Thyroid gland (tissue), 4 donors: ENCODE data around the gene NCR2. TPM values are rescaled to one million over a fixed set of nuclear protein-coding genes. Genes with fewer than 3 reads are reported as not detected.

Experiments
- DNase-seq, 2 donors: peaks; one replicate each; pipeline ENCODE4 v3.0.0-alpha.2; 2019
- H3K27ac ChIP-seq, 3 donors: fragments of 200-600 bp; sonication (generic); 1 replicate in 2 of 3; 2 replicates in 1 of 3; pipeline ENCODE4 v1.5.1; 2016 to 2019; ENCODE audit warnings: mild to moderate bottlenecking in 1 of 3, moderate library complexity in 1 of 3
- H3K27me3 ChIP-seq: fragments of 200-600 bp; sonication (generic); one replicate; pipeline ENCODE4 v1.5.1; 2019
- H3K36me3 ChIP-seq, 2 donors: fragments of 200-600 bp; sonication (generic); one replicate each; pipeline ENCODE4 v1.5.1; 2016 to 2019
- H3K4me1 ChIP-seq, 2 donors: fragments of 200-600 bp; sonication (generic); one replicate each; pipeline ENCODE4 v1.5.1; 2017 to 2019
- H3K4me3 ChIP-seq, 3 donors: fragments of 200-600 bp; sonication (generic); replicated peaks in 1 of 3; 1 replicate in 2 of 3; 2 replicates in 1 of 3; pipeline ENCODE4 v1.5.1; 2016; ENCODE audit warnings: mild to moderate bottlenecking in 1 of 3
- H3K9me3 ChIP-seq: fragments of 200-600 bp; sonication (generic); one replicate; pipeline ENCODE4 v1.5.1; 2017
- POLR2A ChIP-seq, 2 donors: fragments of 450-650 bp; IDR thresholded peaks; one replicate each; pipeline ENCODE4 v1.6.1; 2017; ENCODE audit warnings: antibody characterized with exemption in 2 of 2, mild to moderate bottlenecking in 2 of 2, moderate library complexity in 1 of 2
- WGBS, 2 donors: methylation state at CpG; one replicate each; pipeline ENCODE4 v1.1.5; 2017; 5-methylcytosine and 5-hydroxymethylcytosine counted together
- intact Hi-C: fragments of 100-400 bp; cut with DNase I; formaldehyde crosslinking; loops from one replicate; pipeline ENCODE4 v1.15.1; 2023
- total RNA-seq, 4 donors: library from RNA; depleted of rRNA; stranded (reverse); fragments of >200 nt; gene quantifications; one replicate each; pipeline ENCODE4 v1.2.3, GENCODE V29; 2016
- TF ChIP-seq, protein P1 (sequence below), 6 experiments: fragments of 200-600 bp in 3 of 6; fragments of 450-650 bp in 3 of 6; sonication (generic) in 3 of 6; IDR thresholded peaks; one replicate each; pipeline ENCODE4 v1.5.1; 2016 to 2019; ENCODE audit warnings: antibody characterized with exemption in 6 of 6, mild to moderate bottlenecking in 2 of 6, inconsistent platforms in 1 of 6, moderate library complexity in 1 of 6

Gene NCR2
- total RNA-seq, 4 donors from 2014 or later: not detected

DNA sequence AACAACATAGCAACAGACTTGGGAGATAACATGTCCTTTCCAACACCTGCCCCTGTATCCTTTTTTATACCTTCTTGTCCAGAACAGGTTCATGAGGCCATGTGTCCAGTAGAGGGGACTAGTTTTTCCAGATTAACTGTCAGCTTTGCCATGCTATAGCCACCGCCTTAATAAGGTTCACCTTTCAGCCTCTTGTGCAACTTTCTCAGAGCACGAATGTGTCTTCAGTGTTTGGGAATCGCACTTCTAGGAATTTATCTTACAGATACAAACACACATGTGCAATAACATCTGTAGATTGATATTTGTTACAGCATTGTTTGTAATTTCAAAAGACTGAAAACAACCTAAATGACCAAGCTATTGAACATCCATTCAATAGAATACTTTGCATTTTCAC, 21.4 kb downstream of the NCR2 start:
- intact Hi-C loops: no loop called here
- Histone ChIP-seq H3K36me3 (no peaks in the 10 kb centered on the region), H3K27me3 (no peaks in the 10 kb centered on the region), H3K27ac (no peak overlapping the region), H3K4me1 (no peaks in the 10 kb centered on the region), H3K9me3 (no peaks in the 10 kb centered on the region), H3K4me3 (no peak overlapping the region)
- TF ChIP-seq, protein P1, sequence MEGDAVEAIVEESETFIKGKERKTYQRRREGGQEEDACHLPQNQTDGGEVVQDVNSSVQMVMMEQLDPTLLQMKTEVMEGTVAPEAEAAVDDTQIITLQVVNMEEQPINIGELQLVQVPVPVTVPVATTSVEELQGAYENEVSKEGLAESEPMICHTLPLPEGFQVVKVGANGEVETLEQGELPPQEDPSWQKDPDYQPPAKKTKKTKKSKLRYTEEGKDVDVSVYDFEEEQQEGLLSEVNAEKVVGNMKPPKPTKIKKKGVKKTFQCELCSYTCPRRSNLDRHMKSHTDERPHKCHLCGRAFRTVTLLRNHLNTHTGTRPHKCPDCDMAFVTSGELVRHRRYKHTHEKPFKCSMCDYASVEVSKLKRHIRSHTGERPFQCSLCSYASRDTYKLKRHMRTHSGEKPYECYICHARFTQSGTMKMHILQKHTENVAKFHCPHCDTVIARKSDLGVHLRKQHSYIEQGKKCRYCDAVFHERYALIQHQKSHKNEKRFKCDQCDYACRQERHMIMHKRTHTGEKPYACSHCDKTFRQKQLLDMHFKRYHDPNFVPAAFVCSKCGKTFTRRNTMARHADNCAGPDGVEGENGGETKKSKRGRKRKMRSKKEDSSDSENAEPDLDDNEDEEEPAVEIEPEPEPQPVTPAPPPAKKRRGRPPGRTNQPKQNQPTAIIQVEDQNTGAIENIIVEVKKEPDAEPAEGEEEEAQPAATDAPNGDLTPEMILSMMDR (IDR thresholded peaks at IDR 0.05): no peak
- no peak for TF ChIP-seq POLR2A (IDR thresholded peaks at IDR 0.05)
- DNase-seq: no peak
- 90 to 91% methylated on average over 3 of the region's 3 CpGs for WGBS, 2 donors

DNA sequence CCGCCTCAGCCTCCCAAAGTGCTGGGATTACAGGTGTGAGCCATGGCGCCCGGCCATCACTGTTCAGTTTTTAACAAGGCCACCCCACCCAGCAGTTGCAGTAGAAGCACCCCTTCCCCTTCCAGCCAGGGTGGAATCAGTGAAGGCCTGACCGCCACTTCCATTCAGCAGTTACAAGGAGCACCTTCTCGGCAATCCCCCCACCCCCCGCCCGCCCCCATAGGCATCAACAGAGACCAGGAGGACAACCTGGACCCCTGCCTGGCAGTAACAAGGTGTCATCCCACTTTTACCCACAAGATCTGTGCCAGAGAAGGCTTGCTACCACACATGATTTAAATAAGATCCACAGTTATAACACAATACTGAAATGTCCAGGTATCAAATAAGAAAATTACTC, 23.1 kb downstream of the NCR2 start:
- intact Hi-C loops: no loop called here
- 94 to 96% methylated on average over 7 of the region's 7 CpGs for WGBS, 2 donors
- Histone ChIP-seq H3K9me3 (no peaks in the 10 kb centered on the region), H3K27me3 (no peaks in the 10 kb centered on the region), H3K27ac (no peak overlapping the region), H3K4me3 (no peak overlapping the region), H3K4me1 (no peaks in the 10 kb centered on the region), H3K36me3 (no peaks in the 10 kb centered on the region)
- TF ChIP-seq, protein P1 (IDR thresholded peaks at IDR 0.05): no peak
- TF ChIP-seq POLR2A (IDR thresholded peaks at IDR 0.05): no peak
- DNase-seq: no peak

DNA sequence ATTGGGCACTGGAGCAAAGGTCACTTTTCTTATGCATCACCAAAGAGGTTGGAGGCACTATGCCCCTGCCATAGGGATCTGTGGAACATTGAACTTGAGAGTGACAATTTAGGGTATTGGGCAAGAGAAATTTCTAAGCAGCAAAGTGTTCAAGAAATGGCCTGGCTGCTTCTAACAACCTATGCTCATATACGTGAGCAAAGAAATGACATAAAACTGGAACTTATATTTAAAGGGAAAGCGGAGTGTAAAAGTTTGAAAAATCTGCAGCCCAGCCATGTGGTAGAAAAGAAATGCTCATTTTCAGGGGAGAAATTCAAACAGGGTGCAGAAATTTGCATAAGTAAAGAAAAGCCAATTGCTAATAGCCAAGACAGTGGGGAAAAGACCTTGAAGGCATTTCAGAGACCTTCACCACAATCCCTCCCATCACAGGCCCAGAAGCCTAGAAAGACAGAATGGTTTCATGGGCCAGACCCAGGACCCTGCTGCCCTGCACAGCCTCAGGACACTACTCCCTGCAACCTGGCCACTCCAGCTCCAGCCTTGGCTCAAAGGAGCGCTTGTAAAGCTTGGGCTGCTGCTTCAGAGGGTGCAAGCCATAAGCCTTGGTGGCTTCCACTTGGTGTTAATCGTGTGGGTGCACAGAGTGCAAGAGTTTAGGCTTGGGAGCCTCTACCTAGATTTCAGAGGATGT, 24.4 kb downstream of the NCR2 start:
- no peaks in the 10 kb centered on the region for H3K4me1 ChIP-seq
- no peaks in the 10 kb centered on the region for H3K36me3 ChIP-seq
- no peak for TF ChIP-seq POLR2A (IDR thresholded peaks at IDR 0.05)
- TF ChIP-seq, protein P1 (IDR thresholded peaks at IDR 0.05): no peak
- no peak for DNase-seq
- H3K4me3 ChIP-seq: no peak overlapping the region
- 72 to 77% methylated on average over 4 of the region's 4 CpGs for WGBS, 2 donors
- intact Hi-C loops: no loop called here
- no peaks in the 10 kb centered on the region for H3K27me3 ChIP-seq
- no peaks in the 10 kb centered on the region for H3K9me3 ChIP-seq
- no peak overlapping the region for H3K27ac ChIP-seq

DNA sequence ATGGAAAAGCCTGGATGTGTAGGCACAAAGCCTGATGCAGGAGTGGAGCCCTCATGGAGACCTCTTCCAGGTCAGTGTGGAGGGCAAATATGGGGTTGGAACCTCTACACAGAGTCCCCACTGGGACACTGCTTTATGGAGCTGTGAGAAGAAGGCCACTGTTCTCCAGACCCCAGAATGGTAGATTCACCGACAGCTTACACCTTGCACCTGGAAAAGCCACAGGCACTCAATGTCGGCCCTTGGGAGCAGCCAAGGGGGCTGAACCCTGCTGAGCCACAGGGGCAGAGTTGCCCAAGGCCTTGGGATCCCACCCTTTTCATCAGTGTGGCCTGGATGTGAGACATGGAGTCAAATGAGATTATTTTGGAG, 24.9 kb downstream of the NCR2 start:
- Histone ChIP-seq H3K4me1 (no peaks in the 10 kb centered on the region), H3K36me3 (no peaks in the 10 kb centered on the region), H3K27me3 (no peaks in the 10 kb centered on the region), H3K9me3 (no peaks in the 10 kb centered on the region), H3K4me3 (no peak overlapping the region), H3K27ac (no peak overlapping the region)
- WGBS, 2 donors: 86% methylated on average over 2 of the region's 2 CpGs; no CpG with 5 or more reads in 1 of the 2 donors
- intact Hi-C loops: no loop called here
- no peak for DNase-seq
- TF ChIP-seq, protein P1 (IDR thresholded peaks at IDR 0.05): no peak
- TF ChIP-seq POLR2A (IDR thresholded peaks at IDR 0.05): no peak

DNA sequence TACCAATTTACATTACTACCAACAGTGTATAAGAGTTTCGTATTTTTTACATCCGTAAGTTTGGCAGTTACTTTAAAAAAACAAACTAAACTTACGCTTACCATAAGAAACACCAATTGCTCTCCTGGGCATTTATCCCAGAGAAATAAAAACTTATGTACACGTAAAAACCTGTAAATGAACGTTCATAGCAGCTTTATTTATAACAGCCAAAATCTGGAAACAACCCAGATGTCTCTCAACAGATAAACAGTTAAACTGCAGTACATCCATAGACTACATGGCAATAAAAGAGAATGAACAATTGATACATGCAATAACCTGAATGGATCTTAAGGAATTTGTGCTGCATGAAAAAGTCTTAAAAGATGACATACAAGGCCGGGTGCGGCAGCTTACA, 30.7 kb downstream of the NCR2 start:
- Histone ChIP-seq H3K27ac (no peak overlapping the region), H3K36me3 (no peaks in the 10 kb centered on the region), H3K27me3 (no peaks in the 10 kb centered on the region), H3K9me3 (no peaks in the 10 kb centered on the region), H3K4me3 (no peak overlapping the region), H3K4me1 (peaks cover 4% of the 10 kb centered on the region in 2 donors)
- TF ChIP-seq, protein P1 (IDR thresholded peaks at IDR 0.05): no peak
- no peak for TF ChIP-seq POLR2A (IDR thresholded peaks at IDR 0.05)
- DNase-seq: no peak
- intact Hi-C loops: loop anchor here (5.0 kb wide), 1 partner anchor 236 kb away; no protein-coding TSS in a partner anchor
- WGBS, 2 donors: 76% methylated on average over 7 of the region's 7 CpGs
